ELR (cell line): ENCODE measurements around the gene SLC25A17.

ENCODE experiments used
- DNase-seq: peaks from one replicate; pipeline ENCODE4 v3.0.0-alpha.2; 2015; ENCODE audit warnings: low read depth

Gene SLC25A17

GRCh38 chr22:40758390-40758789, 60.8 kb downstream of the SLC25A17 start:
- no peak for DNase-seq

DNA sequence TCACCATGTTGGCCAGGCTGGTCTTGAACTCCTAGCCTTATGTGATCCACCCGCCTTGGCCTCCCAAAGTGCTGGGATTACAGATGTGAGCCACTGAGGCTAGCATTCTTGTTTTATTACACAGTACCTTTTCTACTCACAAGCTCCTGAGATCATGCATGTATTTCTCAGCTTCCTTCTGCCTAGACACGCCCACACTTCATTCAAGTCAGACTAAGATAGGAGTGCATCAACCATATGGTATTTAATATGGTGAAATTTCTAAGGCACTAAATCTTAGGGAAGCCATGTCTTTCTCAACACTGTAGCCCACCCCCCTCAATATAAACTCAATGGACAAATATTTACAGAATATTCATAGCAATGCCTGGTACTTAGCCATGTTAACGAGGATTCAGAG, 62.1 kb downstream of the SLC25A17 start:
- DNase-seq = peak; percentile 31

GRCh38 chr22:40753114-40753513, 66.0 kb downstream of the SLC25A17 start:
- no peak for DNase-seq

DNA sequence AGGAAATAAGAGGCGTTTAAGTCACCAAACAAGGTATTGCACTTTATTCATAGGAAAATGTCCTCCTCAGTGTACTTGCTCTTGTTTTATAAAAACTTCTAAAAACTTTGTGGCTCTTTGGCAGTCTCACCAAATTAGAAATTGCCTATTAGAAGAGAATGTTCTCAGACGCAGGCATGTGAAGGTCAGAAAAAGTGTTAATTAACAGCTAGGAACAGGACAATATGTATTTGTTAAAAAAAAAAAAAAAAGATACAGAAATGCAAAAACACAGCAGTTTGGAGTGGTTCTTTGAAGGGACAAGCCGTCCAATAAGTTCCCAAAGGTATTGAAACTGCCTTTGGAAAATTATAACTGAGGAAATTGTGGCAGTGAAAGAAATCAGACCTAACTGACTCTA, 67.9 kb downstream of the SLC25A17 start:
- no peak for DNase-seq

DNA sequence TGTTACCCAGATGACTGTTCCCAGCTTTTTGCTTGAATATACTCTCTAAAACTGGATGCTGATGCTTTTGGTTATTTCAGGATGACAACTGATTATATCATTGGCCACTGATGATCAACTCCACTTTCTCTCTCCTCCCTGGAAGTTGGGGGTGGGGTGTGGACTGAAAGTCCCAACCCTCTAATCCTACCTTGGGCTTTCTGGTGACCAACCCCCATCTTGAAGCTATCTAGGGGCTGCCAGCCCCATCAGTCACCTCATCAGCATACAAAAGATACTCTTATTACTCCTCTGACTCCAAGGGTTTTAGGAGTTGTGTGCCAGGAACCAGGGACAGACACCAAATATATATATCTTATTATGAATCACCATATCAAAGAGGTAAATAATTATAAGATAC, 69.3 kb downstream of the SLC25A17 start:
- DNase-seq = no peak

DNA sequence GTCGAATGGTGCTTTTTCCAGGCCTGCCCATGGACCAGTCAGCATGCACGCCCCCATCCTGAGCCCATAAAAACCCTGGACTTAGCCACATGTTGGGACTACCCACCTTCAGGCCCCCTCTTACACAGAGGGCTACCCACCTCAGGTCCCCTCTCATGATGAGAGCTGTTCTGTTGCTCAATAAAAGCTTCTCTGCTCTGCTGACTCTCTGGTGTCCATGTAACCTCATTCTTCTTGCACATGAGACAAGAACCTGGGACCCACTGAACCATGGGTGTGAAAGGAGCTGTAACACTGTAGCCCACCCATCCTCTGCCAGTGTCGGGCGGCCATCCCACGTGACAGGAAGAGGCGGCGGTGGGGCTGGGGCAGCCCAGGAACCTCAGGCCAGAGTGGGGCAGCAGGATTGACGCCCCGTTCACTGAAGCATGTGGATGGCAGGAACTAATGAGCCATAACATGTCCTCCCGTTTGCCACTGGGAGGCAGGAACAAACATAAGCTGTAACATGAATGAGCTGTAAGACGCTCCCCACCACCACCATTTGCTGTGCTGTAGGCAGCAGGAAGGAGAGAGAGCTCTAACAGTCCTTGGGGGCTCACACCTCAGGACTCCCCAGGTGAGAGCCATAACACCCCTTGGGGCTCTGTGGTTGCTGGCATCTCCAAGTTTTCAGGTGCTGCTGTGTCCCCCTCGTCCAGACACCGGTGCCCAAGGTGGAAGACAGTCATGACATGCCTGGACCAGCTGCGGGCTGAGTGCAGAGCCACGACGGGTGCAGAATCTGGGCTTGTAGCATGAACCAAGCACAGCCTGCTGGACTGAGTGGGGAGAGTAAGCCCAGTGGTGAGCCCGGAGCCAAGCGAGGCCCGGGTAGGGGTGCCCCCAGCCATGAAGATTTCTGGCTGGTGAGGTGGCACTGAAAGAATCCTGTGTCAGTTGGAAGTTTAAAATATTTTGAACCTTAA, 70.5 kb downstream of the SLC25A17 start:
- no peak for DNase-seq

DNA sequence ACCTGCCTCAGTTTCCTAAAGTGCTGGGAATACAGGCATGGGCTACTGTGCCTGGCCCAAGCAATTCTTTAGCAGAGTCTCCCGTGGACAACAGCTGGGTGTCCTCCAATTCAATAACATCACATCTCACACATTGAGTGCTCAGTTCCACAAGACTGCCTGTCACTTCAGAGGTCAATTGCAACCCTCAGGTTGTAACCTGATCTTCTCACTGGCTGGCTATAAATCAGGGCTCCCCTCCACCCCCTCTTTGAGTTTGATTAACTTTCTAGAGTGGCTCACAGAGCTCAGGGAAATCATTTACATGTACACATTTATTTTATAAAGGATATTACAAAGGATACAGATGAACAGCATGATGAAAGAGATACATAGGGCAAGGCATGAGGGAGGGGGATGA, 71.8 kb downstream of the SLC25A17 start:
- DNase-seq = no peak

DNA sequence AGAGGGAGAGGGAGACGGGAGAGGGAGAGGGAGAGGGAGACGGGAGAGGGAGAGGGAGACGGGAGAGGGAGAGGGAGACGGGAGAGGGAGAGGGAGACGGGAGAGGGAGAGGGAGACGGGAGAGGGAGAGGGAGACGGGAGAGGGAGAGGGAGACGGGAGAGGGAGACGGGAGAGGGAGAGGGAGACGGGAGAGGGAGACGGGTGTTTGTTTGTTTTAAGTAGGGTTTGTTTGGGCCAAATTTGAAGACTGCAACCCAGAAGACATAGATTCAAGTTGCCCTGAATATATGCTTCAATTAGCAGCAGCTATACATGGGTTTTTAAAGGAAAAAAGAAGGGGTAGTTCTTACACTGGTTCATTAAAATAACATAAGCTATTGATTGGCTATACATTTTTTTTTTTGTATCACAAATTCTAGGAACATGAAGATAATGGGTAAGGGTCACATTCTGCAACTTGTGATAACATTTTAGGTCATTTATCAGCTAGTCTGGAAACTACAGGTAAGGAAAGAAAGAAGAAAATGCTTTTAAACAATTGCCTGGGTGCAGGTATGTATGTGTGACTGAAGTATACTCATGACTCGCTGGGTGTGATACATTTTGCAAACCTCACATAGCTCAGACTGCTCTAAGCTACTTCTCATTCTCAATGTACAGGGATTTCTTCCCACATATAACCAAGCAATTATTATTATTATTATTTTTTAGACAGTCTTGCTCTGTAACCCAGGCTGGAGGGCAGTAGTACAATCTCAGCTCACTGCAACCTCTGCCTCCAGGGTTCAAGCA, 72.5 kb downstream of the SLC25A17 start:
- peak; percentile 44 for DNase-seq

- no peak for DNase-seq
These were observed 75.4 kb downstream of the SLC25A17 start for GRCh38 chr22:40743768-40744167.

DNA sequence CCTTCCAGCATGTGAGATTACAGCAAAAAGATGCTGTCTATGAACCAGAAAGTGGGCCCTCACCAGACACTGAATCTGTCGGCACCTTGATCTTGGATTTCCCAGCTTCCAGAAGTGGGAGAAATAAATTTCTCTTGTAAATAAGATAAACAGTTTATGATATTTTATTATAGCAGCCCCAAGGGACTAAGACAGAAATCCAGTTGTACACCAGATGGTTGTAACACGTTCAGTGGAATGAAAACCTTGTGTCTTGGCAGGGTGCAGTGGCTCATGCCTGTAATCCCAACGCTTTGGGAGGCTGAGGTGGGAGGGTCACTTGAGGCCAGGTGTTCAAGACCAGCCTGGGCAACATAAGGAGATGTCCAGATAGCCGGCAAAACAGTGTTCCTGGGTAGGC, 78.0 kb downstream of the SLC25A17 start:
- no peak for DNase-seq

GRCh38 chr22:40739721-40740120, 79.4 kb downstream of the SLC25A17 start:
- DNase-seq = no peak

DNA sequence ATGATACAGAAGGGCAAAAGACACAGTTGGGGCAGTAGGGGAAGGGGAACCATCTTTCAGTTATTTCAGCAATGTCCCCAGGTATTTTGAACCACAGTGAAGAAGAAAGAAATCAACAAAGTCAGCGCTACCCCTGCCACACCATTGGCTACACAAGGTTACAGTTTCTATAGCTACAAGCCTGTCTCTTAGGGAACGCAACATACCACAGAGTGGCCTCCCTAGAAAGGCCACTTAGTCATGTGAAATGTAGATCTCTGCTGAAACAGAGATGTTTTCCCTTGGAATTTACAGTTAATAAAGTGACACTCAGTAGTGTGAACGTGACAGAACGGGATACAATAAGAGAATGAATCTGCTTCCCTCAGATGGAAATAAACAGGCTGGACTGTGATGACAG, 85.2 kb downstream of the SLC25A17 start:
- DNase-seq = no peak

DNA sequence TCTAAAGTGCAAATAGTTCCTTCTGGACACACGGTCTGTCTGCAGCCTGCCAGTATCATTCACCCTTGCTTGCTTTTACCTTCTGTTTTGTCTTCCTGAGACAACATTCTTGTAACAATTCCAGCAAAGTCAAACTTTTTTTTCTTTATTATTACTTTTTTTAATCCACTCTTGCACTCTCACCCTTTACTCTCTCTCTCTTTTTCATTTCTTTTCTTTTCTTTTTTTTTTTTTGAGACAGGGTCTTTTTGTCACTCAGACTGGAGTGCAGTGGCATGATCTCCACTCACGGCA, 86.2 kb downstream of the SLC25A17 start:
- DNase-seq = no peak

DNA sequence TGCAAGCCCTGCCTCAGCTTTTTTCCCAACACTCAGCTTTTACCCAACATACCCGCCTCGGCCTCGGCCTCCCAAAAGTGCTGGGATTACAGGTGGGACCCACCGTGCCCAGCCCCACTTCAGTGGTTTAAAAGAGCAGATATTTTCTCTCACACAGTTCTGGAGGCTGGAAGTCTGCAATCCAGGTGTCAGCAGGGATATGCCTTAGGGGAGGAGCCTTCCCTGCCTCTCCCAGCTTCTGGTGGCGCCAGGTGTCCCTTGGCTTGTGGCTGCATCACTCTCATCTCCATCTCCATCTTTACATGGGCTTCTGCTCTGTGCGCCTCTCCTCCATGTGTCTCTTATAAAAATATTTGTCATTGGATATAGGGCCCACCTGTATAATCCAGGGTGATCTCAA, 89.9 kb downstream of the SLC25A17 start:
- no peak for DNase-seq

DNA sequence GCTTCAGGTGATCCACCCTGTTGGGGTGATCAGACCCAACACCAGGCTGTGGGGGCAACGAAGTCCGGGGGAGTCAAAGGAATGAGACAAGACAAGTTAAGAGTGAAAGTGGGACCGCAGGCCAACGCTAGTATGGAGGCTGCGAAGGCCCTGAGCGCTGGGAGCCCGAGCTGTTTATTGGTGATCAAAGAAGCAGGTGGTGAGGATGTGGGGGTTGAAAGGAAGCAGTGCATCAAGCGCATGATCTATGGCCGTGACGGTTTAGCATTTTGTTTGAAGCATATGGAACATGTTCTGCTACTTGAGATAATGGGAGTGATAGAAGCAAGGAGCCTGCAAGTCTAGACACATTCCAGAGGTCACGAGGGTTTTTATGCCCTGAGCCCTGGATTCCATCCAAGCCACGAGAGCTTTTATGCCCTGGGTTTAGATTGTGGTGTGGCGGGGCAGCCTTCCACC, 90.4 kb downstream of the SLC25A17 start:
- no peak for DNase-seq

DNA sequence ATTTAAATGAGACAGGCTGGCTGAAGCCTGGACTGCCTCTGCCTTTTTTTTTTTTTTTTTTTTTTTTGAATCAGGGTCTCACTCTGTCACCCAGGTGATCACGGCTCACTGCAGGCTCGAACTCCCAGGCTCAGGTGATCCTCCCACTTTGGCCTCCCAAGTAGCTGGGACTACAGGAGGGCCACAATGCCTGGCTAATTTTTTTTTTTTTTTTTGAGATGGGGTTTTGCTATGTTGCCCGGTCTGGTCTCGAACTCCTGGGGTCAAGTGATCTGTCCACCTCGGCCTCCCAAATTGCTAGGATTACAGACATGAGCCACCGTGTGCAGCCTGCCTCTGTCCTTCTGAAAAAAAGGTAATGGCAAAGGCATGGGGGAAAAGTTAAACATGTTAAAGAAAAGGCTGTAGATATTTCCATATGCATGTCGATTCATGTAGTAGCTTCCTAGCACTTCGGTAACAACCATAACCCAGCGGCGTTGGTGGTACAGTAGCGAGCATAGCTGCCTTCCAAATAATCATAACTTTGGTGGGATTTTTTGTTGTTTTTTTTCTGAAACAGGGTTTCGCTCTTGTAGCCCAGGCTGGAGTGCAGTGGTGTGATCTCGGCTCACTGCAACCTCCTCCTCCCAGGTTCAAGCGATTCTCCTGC, 91.1 kb downstream of the SLC25A17 start:
- no peak for DNase-seq

DNA sequence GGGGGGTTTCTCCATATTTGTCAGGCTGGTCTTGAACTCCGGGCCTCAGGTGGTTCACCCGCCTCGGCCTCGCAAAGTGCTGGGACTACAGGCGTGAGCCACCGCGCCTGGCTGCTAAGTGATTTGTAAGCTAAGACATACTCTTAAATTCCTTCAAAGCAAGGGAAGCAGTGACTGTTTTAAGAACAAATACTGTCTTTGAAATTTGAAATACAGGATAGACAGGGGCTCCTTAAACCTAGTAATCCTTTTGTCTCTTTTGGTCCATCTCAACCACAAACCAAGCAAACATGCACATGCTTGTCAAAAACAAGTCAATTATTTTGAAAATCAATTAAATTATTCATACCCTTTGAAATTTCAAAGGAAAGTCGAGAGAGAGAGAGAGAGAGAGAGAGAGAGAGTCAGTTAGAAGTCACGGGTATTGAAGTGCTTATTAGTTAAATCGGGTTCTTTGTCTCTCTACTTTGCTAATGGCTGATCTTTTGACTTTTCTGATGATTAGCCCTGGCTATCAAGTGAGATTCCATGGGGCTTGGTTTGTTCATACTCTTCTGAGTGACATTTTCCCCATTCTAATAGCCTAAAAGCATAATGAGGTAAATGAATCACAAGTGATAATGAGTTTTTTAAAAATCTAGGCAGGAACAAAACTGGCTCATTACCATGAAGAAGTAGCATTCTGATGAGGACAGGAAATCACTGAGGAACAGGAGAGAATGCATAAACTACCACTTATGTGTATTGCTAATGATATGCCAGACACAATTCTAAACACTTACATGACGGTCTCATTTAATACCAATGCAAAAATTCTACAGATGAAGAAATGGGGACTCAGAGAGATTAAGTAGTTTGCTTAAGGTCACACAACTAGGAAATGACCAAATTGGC, 91.8 kb downstream of the SLC25A17 start:
- DNase-seq = no peak

- DNase-seq = no peak
These were observed 92.6 kb downstream of the SLC25A17 start for GRCh38 chr22:40726514-40726913.

DNA sequence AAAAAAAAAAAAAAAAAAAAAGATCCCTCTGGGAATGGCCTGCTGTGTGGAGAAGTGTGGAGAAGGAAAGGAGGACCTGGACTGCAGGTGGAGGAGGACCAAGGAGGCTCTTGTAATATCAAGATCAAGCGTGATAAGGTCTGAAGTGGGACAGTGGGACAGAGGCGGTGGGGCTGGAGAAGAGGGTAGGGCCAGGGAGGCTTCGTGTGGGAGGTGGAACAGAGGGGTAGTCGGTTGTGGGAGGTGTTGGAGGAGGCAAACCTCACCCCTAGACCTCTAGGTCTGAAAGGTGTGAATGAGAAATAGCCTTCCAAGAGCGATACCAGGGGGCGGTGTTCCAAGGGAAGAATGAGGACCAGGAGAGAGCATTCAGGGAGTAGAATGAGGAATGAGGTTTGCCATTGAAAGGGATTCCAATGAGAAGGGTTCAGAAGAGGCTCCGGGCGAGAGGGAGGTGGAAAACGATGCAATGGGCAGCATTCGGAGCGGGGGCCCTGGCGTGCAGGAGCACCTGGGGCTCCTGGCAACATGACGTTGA, 95.7 kb downstream of the SLC25A17 start:
- DNase-seq = no peak

DNA sequence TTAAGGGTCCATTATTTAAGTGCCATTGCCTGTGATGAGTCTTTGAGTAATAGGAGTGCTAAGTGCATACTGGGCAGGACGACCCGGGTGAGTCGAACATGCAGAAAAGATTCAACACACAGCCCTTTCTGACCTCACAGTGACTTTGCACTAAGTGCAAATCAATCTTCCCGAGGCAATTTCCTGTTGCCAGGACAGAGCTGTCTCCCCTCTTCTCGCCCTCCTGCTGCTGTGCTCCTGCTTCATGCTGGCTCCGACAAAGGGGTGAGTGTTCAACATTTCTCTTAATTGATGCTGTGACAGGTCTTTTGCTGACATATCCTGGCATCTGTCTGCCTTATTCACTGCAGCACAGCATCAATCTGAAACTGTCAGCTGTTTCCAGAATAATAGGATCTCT, 97.9 kb downstream of the SLC25A17 start:
- peak; percentile 65 for DNase-seq

DNA sequence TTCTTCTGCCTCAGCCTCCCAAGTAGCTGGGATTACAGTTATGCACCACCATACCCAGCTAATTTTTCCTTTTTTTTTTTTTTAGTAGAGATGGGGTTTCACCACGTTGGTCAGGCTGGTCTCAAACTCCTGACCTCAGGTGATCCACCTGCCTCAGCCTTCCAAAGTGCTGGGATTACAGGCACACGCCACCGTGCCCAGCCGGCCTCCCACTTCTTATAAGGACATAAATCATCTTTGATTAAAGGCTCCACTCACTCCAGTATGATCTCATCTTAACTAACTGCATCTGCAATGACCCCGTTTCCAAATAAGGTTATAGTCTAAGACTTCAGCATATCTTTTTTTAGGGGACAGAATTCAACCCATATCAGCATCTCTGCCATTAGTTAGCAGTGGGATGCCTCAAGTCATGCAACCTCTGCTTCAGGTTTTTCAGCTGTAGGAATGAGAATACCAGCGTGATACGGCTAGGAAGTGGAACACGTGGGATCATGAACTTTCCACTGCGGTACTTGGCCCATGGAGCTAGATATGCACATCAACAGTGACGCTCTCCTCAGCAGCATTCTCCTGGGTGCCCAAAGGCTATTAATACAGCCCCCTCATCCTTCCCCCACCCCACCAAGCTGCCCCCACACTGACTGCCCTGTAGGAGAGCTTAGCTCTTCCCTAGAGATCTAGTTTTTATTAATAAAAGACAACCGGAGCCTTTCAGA, 98.4 kb downstream of the SLC25A17 start:
- peak; percentile 32 for DNase-seq
